ENCODE measurements around the gene RNF183. TPM values are rescaled to one million over a fixed set of nuclear protein-coding genes. Genes with fewer than 3 reads are reported as not detected.

The RNF183 gene
- total and polyA plus RNA-seq, 2 of the 4 experiments (the other 2 are of a cell fraction), result not detected

DNA sequence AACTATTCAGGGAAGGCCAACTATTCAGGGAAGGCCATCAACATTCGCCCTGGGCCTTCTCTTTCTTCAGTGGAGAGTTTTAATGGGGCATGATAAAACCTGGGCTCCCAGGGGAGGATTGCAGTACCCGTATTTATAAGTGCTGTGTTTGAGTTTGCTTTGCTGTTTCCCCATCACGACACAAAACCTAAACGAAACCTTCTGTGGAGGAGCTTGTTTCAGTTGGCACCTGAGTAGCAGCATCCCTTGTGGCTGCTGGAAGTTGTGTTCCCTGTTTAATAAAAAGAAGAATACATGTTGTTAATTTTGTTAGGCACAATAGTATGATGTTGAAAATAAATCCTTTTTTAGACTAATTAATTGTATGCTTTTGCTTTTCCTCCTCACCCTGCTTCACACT lies 28.6 kb upstream of the RNF183 start:
- H3K4me1 ChIP-seq (ENCODE audit: control insufficient read depth, insufficient read depth, low read length), result no peaks in the 10 kb centered on the region
- H2AK9ac ChIP-seq (replicated peaks; ENCODE audit: low read depth, low read length, poor library complexity), result no peak overlapping the region
- dilution Hi-C loops (cut with HindIII; ENCODE audit: low sequenced_read_pairs, unreplicated experiment), result no loop called here
- H3K9me3 ChIP-seq (ENCODE audit: control insufficient read depth, insufficient read depth, low read length), result no peaks in the 10 kb centered on the region
- no peak overlapping the region for H3K56ac ChIP-seq (ENCODE audit: extremely low read depth, insufficient read depth, low read length)
- H3K9ac ChIP-seq (ENCODE audit: low read depth, low read length), result no peak overlapping the region
- ChIA-PET CTCF (no interaction called here), POLR2A (ENCODE audit: unreplicated experiment) (no interaction called here)
- no peak for DNase-seq
- H4K91ac ChIP-seq (ENCODE audit: insufficient read depth, low read depth, low read length), result no peak overlapping the region
- H3K9me1 ChIP-seq (ENCODE audit: insufficient read depth, low read length), result 0 out of 2 replicates have a peak, but pooled peaks cover 2% of the 10 kb centered on the region
- H3K23ac ChIP-seq (ENCODE audit: low read depth, low read length), result no peak overlapping the region
- H2BK120ac ChIP-seq (ENCODE audit: low read depth, low read length), result no peak overlapping the region
- no peak overlapping the region for H2AK5ac ChIP-seq (ENCODE audit: low read depth, low read length)
- H3K36me3 ChIP-seq (ENCODE audit: control insufficient read depth, insufficient read depth, low read length), result no peaks in the 10 kb centered on the region
- no peak overlapping the region for H2BK20ac ChIP-seq (ENCODE audit: low read depth, low read length)
- H3K4me3 ChIP-seq (ENCODE audit: insufficient read depth, low read depth, low read length), result no peak overlapping the region
- no peaks in the 10 kb centered on the region for H3K79me1 ChIP-seq (ENCODE audit: low read depth in 1 of 2, low read length in 2 of 2)
- BruUV-seq (replicated peaks), result no TSS peak
- no peak overlapping the region for H3K14ac ChIP-seq (replicated peaks; ENCODE audit: low read depth, low read length)
- no peak for ATAC-seq (ENCODE audit: low read depth)
- no peak overlapping the region for H2BK5ac ChIP-seq (ENCODE audit: low read depth, low read length, poor library complexity, severe bottlenecking)
- H4K5ac ChIP-seq (ENCODE audit: low read depth, low read length), result no peak overlapping the region
- H3K4ac ChIP-seq (ENCODE audit: low read depth, low read length), result no peak overlapping the region
- no peak overlapping the region for H3K18ac ChIP-seq (ENCODE audit: low read depth, low read length)
- TF ChIP-seq BHLHE40 (IDR thresholded peaks at IDR 0.05; ENCODE audit: low read depth, low read length) (no peak), POLR2A (IDR thresholded peaks at IDR 0.05; ENCODE audit: low read depth, low read length) (no peak)
- no peak overlapping the region for H4K8ac ChIP-seq (ENCODE audit: low read depth in 2 of 2, low read length in 2 of 2)
- 0 out of 2 replicates have a peak, but pooled peaks cover 1% of the 10 kb centered on the region for H3K27me3 ChIP-seq (ENCODE audit: control insufficient read depth, insufficient read depth, low read length)
- no peak overlapping the region for H3K27ac ChIP-seq (ENCODE audit: insufficient read depth, low read length)
- H2BK15ac ChIP-seq (ENCODE audit: low read depth, low read length), result no peak overlapping the region
- no CpG with 5 or more reads among the region's 4 CpGs for WGBS, 2 experiments (ENCODE audit: extremely low coverage in 2 of 2, insufficient read length in 1 of 2)
- intact Hi-C loops (cut with micrococcal nuclease), result no loop called here
- H2AFZ ChIP-seq (replicated peaks; ENCODE audit: low read length, poor library complexity), result no peak overlapping the region
- H3K4me2 ChIP-seq (ENCODE audit: low read depth, low read length), result no peak overlapping the region
- no peaks in the 10 kb centered on the region for H4K20me1 ChIP-seq (ENCODE audit: insufficient read depth, low read length)
- in situ Hi-C loops (cut with MboI; ENCODE audit: low sequenced_read_pairs), result no loop called here
